HEK293 (cell line): ENCODE results near the gene MLLT3.

Source experiments
- CTCF ChIA-PET: fragments of 350-600 bp; formaldehyde crosslinking; extraction: SDS; loops from one replicate; lab custom pipeline; 2021; ENCODE audit warnings: antibody characterized with exemption; lab: Yijun Ruan, JAX
- POLR2A ChIA-PET: fragments of 300-600 bp; formaldehyde crosslinking; extraction: SDS; loops from one replicate; lab custom pipeline; 2020; ENCODE audit warnings: antibody characterized with exemption, inconsistent platforms; lab: Yijun Ruan, JAX
- H3K27ac ChIP-seq: fragments of 200-500 bp; sonication (Bioruptor generic); 2 replicates; pipeline ENCODE4 v1.5.1; 2014; ENCODE audit warnings: low read depth, low read length, control low read depth, inconsistent platforms; ENCODE audit errors: extremely low read depth
- H3K36me3 ChIP-seq, 2 experiments: fragments of 200-500 bp in 1 of 2; sonication (Bioruptor generic) in 1 of 2; 1 replicate in 1 of 2; 2 replicates in 1 of 2; pipeline ENCODE4 v1.5.1; 2014 to 2017; ENCODE audit warnings: inconsistent platforms in 2 of 2, low read length in 2 of 2; ENCODE audit not compliant: control insufficient read depth in 2 of 2, insufficient read depth in 1 of 2
- H3K4me1 ChIP-seq: fragments of 200-500 bp; sonication (Bioruptor generic); 2 replicates; pipeline ENCODE4 v1.5.1; 2014; ENCODE audit warnings: mild to moderate bottlenecking, low read length, inconsistent platforms; ENCODE audit not compliant: control insufficient read depth, insufficient read depth
- H3K4me3 ChIP-seq: 2 replicates; pipeline ENCODE4 v1.5.1; 2011; ENCODE audit warnings: low read depth, mild to moderate bottlenecking, control low read depth, low read length, moderate library complexity
- H3K9me3 ChIP-seq: fragments of 200-500 bp; sonication (Bioruptor generic); 2 replicates; pipeline ENCODE4 v1.5.1; 2014; ENCODE audit warnings: low read depth, low read length, inconsistent platforms; ENCODE audit not compliant: control insufficient read depth, insufficient read depth
- GLIS1 ChIP-seq: fragments of 450-650 bp; formaldehyde crosslinking; IDR thresholded peaks from 2 replicates; pipeline ENCODE4 v1.5.1; 2016; ENCODE audit warnings: missing biosample characterization, missing genetic modification characterization
- GLIS2 ChIP-seq: fragments of 450-650 bp; formaldehyde crosslinking; IDR thresholded peaks from 2 replicates; pipeline ENCODE4 v1.5.1; 2016; ENCODE audit warnings: missing biosample characterization, missing genetic modification characterization
- OSR2 ChIP-seq: fragments of 450-650 bp; formaldehyde crosslinking; IDR thresholded peaks from 2 replicates; pipeline ENCODE4 v1.5.1; 2016; ENCODE audit warnings: missing biosample characterization, missing genetic modification characterization
- SP2 ChIP-seq: fragments of 450-650 bp; formaldehyde crosslinking; IDR thresholded peaks from 2 replicates; pipeline ENCODE4 v1.5.1; 2016; ENCODE audit warnings: missing biosample characterization, missing genetic modification characterization
- TRIM28 ChIP-seq: IDR thresholded peaks from 2 replicates; pipeline ENCODE4 v1.6.1; 2011; ENCODE audit warnings: low read length, control low read depth, borderline replicate concordance
- WT1 ChIP-seq: fragments of 450-650 bp; formaldehyde crosslinking; IDR thresholded peaks from 2 replicates; pipeline ENCODE4 v1.5.1; 2016; ENCODE audit warnings: missing biosample characterization, missing genetic modification characterization
- ZFHX2 ChIP-seq: fragments of 450-650 bp; formaldehyde crosslinking; conservative IDR thresholded peaks from 2 replicates; pipeline ENCODE4 v1.5.1; 2016; ENCODE audit warnings: missing biosample characterization, missing genetic modification characterization
- ZIC2 ChIP-seq: fragments of 450-650 bp; formaldehyde crosslinking; IDR thresholded peaks from 2 replicates; pipeline ENCODE4 v1.5.1; 2016; ENCODE audit warnings: missing biosample characterization, missing genetic modification characterization
- ZNF239 ChIP-seq: fragments of 450-650 bp; formaldehyde crosslinking; IDR thresholded peaks from 2 replicates; pipeline ENCODE4 v1.5.1; 2016; ENCODE audit warnings: missing biosample characterization, missing genetic modification characterization
- ZNF335 ChIP-seq: fragments of 450-650 bp; formaldehyde crosslinking; conservative IDR thresholded peaks from 2 replicates; pipeline ENCODE4 v1.5.1; 2016; ENCODE audit warnings: missing biosample characterization, missing genetic modification characterization
- ZNF341 ChIP-seq: fragments of 450-650 bp; formaldehyde crosslinking; IDR thresholded peaks from 2 replicates; pipeline ENCODE4; 2016; ENCODE audit warnings: low read depth, missing biosample characterization, missing genetic modification characterization
- ZNF600 ChIP-seq: fragments of 450-650 bp; formaldehyde crosslinking; IDR thresholded peaks from 2 replicates; pipeline ENCODE4 v1.5.1; 2016; ENCODE audit warnings: missing biosample characterization, missing genetic modification characterization
- ZNF776 ChIP-seq: fragments of 450-650 bp; formaldehyde crosslinking; IDR thresholded peaks from 2 replicates; pipeline ENCODE4 v1.5.0; 2017; ENCODE audit warnings: missing biosample characterization, missing genetic modification characterization, borderline replicate concordance
- TF ChIP-seq, protein P1 (sequence below): fragments of 450-650 bp; formaldehyde crosslinking; IDR thresholded peaks from 2 replicates; pipeline ENCODE4 v1.5.0; 2017; ENCODE audit warnings: missing biosample characterization, missing genetic modification characterization, borderline replicate concordance
- TF ChIP-seq, protein P2 (sequence below): fragments of 450-650 bp; formaldehyde crosslinking; IDR thresholded peaks from 2 replicates; pipeline ENCODE4 v1.5.1; 2016; ENCODE audit warnings: missing biosample characterization, missing genetic modification characterization
- TF ChIP-seq, protein P3 (sequence below): fragments of 450-650 bp; formaldehyde crosslinking; IDR thresholded peaks from 2 replicates; pipeline ENCODE4 v1.5.1; 2017; ENCODE audit warnings: missing biosample characterization, missing genetic modification characterization
- TF ChIP-seq, protein P4 (sequence below): fragments of 450-650 bp; formaldehyde crosslinking; optimal IDR thresholded peaks from 2 replicates; pipeline ENCODE3; 2016; ENCODE audit warnings: missing biosample characterization, mild to moderate bottlenecking, missing genetic modification characterization
- TF ChIP-seq, protein P5 (sequence below): fragments of 450-650 bp; formaldehyde crosslinking; IDR thresholded peaks from 2 replicates; pipeline ENCODE4 v1.5.1; 2017; ENCODE audit warnings: missing biosample characterization, missing genetic modification characterization
- TF ChIP-seq, protein P6 (sequence below): fragments of 450-650 bp; formaldehyde crosslinking; IDR thresholded peaks from 2 replicates; pipeline ENCODE4 v1.5.1; 2016; ENCODE audit warnings: missing biosample characterization, missing genetic modification characterization

MLLT3 gene

DNA sequence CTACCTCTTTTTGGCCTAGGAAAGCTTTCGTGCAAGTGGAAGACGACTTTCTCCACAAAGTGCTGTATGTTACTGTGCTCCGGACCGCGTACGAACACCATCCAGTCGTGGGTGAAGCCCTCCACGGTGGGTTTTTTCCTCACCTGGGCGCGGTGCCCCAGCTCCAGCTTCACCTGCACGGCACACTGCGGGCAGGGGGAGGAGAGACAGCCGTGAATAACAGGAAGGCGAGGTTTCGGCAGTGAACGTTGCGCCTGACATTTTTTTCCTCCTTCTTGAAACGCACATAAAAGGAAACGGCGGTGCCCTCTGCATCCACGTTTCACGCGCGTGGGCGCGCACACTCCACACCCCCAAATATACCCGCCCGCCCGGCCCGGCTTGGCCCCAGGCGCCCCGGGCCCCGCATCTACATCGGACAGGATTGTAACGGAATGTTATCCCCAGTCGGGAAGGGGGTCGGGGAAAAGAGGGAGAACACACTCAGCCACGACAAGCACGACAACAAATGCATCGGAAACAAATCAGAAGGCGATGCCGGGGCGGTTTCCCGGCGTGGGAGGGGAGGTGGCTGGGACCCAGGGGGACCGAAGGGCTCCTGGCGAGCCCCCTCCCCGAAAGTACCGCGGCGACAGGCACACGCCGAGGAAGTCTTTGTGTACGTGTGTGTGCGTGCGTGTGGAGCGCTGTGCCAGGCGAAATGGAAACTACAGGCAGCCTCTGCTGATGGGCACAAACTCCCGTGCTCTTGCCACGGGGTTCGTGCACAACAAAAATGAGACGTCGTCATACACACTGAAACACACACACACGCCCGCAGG is 1.4 kb downstream of the MLLT3 start:
- peaks cover 29% of the 10 kb centered on the region for H3K4me1 ChIP-seq
- TF ChIP-seq, protein P1, sequence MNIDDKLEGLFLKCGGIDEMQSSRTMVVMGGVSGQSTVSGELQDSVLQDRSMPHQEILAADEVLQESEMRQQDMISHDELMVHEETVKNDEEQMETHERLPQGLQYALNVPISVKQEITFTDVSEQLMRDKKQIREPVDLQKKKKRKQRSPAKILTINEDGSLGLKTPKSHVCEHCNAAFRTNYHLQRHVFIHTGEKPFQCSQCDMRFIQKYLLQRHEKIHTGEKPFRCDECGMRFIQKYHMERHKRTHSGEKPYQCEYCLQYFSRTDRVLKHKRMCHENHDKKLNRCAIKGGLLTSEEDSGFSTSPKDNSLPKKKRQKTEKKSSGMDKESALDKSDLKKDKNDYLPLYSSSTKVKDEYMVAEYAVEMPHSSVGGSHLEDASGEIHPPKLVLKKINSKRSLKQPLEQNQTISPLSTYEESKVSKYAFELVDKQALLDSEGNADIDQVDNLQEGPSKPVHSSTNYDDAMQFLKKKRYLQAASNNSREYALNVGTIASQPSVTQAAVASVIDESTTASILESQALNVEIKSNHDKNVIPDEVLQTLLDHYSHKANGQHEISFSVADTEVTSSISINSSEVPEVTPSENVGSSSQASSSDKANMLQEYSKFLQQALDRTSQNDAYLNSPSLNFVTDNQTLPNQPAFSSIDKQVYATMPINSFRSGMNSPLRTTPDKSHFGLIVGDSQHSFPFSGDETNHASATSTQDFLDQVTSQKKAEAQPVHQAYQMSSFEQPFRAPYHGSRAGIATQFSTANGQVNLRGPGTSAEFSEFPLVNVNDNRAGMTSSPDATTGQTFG = no peak
- TF ChIP-seq, protein P2, sequence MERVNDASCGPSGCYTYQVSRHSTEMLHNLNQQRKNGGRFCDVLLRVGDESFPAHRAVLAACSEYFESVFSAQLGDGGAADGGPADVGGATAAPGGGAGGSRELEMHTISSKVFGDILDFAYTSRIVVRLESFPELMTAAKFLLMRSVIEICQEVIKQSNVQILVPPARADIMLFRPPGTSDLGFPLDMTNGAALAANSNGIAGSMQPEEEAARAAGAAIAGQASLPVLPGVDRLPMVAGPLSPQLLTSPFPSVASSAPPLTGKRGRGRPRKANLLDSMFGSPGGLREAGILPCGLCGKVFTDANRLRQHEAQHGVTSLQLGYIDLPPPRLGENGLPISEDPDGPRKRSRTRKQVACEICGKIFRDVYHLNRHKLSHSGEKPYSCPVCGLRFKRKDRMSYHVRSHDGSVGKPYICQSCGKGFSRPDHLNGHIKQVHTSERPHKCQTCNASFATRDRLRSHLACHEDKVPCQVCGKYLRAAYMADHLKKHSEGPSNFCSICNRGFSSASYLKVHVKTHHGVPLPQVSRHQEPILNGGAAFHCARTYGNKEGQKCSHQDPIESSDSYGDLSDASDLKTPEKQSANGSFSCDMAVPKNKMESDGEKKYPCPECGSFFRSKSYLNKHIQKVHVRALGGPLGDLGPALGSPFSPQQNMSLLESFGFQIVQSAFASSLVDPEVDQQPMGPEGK (tag by site-specific recombination) = peak; percentile 51
- TF ChIP-seq ZNF600 (tag by site-specific recombination) = peak; percentile 19; the same call in 1 of the 2 replicates
- peak; percentile 20 for TF ChIP-seq GLIS1 (tag by site-specific recombination)
- TF ChIP-seq ZNF335 (tag by site-specific recombination) = peak; percentile 73
- peak; percentile 43; the same call in 1 of the 2 replicates for TF ChIP-seq GLIS2
- TF ChIP-seq, protein P3, sequence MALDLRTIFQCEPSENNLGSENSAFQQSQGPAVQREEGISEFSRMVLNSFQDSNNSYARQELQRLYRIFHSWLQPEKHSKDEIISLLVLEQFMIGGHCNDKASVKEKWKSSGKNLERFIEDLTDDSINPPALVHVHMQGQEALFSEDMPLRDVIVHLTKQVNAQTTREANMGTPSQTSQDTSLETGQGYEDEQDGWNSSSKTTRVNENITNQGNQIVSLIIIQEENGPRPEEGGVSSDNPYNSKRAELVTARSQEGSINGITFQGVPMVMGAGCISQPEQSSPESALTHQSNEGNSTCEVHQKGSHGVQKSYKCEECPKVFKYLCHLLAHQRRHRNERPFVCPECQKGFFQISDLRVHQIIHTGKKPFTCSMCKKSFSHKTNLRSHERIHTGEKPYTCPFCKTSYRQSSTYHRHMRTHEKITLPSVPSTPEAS (tag by site-specific recombination) = peak; percentile 50; the same call in 1 of the 2 replicates
- peak; percentile 78 for TF ChIP-seq ZNF341
- TF ChIP-seq, protein P4, sequence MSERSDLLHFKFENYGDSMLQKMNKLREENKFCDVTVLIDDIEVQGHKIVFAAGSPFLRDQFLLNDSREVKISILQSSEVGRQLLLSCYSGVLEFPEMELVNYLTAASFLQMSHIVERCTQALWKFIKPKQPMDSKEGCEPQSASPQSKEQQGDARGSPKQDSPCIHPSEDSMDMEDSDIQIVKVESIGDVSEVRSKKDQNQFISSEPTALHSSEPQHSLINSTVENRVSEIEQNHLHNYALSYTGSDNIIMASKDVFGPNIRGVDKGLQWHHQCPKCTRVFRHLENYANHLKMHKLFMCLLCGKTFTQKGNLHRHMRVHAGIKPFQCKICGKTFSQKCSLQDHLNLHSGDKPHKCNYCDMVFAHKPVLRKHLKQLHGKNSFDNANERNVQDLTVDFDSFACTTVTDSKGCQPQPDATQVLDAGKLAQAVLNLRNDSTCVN (tag by site-specific recombination) = peak; percentile 3
- TF ChIP-seq ZNF239 = no peak
- peak; percentile 46; the same call in 1 of the 2 replicates for TF ChIP-seq ZFHX2 (tag by site-specific recombination)
- no peak for TF ChIP-seq ZIC2 (tag by site-specific recombination)
- no peak for TF ChIP-seq ZNF776
- TF ChIP-seq, all 188 proteins: peak for 9
- Histone ChIP-seq H3K27ac (peak overlapping the region; percentile 99), H3K4me3 (peak overlapping the region; percentile 86), H3K36me3 (no peaks in the 10 kb centered on the region), H3K9me3 (no peaks in the 10 kb centered on the region)
- POLR2A ChIA-PET = interaction anchor here (0.7 to 2.2 kb wide), 4 partner anchors 15 to 296 kb away, joined by 3 to 12 read pairs (median 4); no protein-coding TSS in a partner anchor
- CTCF ChIA-PET = interaction anchor here (0.6 to 2.0 kb wide), 4 partner anchors 8 to 94 kb away, joined by 3 to 8 read pairs (median 4); no protein-coding TSS in a partner anchor

DNA sequence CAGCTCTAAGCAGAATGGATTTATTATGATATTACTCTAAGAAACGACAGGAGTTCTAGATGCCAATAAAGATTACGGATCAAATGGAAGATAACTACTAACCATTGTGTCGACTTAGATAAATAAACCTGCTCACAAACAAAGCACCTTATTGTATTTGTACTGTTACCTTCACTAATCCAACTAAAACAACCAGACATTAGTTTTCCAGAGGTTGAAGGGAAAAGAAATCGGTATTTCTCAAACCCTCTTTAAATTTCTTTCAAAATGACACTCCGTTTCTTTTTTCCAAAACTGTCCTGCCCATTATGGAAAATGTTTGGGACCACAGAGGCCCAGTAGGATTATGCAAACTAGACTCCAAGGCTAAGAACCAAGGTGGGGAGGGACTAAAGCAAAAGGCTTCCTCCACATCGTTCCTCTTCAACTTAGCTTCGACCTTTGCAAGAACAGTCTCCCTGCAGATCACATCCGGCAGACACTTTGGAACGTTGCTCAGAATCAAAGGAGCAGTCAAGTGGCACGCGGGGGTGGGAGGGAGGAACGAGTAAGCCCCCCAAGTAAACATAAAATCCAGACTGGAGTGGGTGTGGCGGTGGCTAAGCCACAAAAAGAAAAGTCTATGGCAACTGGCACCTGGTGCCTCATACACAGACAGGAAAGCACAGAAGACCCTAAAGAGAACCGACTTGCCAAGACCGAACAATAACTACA is 2.7 kb downstream of the MLLT3 start:
- Histone ChIP-seq H3K36me3 (no peaks in the 10 kb centered on the region; a peak in 1 of 3 replicates), H3K27ac (peak overlapping the region; percentile 99), H3K9me3 (no peaks in the 10 kb centered on the region), H3K4me3 (peak overlapping the region; percentile 86), H3K4me1 (peaks cover 29% of the 10 kb centered on the region)
- ChIA-PET POLR2A (interaction anchor here (1.8 kb wide), 1 partner anchor 14 kb away, joined by 6 read pairs; no protein-coding TSS in a partner anchor), CTCF (interaction anchor here (0.6 kb wide), 3 partner anchors 11 to 748 kb away, joined by 3 read pairs; no protein-coding TSS in a partner anchor)
- TF ChIP-seq, protein P5, sequence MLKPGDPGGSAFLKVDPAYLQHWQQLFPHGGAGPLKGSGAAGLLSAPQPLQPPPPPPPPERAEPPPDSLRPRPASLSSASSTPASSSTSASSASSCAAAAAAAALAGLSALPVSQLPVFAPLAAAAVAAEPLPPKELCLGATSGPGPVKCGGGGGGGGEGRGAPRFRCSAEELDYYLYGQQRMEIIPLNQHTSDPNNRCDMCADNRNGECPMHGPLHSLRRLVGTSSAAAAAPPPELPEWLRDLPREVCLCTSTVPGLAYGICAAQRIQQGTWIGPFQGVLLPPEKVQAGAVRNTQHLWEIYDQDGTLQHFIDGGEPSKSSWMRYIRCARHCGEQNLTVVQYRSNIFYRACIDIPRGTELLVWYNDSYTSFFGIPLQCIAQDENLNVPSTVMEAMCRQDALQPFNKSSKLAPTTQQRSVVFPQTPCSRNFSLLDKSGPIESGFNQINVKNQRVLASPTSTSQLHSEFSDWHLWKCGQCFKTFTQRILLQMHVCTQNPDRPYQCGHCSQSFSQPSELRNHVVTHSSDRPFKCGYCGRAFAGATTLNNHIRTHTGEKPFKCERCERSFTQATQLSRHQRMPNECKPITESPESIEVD (tag by site-specific recombination) = peak; percentile 79
- TF ChIP-seq, protein P6, sequence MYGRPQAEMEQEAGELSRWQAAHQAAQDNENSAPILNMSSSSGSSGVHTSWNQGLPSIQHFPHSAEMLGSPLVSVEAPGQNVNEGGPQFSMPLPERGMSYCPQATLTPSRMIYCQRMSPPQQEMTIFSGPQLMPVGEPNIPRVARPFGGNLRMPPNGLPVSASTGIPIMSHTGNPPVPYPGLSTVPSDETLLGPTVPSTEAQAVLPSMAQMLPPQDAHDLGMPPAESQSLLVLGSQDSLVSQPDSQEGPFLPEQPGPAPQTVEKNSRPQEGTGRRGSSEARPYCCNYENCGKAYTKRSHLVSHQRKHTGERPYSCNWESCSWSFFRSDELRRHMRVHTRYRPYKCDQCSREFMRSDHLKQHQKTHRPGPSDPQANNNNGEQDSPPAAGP (tag by site-specific recombination) = no peak
- 0 out of 2 replicates have a peak, but pooled peaks have one; percentile 23 for TF ChIP-seq TRIM28
- TF ChIP-seq, protein P2 (tag by site-specific recombination) = peak; percentile 91
- TF ChIP-seq OSR2 = no peak
- peak; percentile 38 for TF ChIP-seq SP2
- TF ChIP-seq ZNF600 (tag by site-specific recombination) = peak; percentile 88
- TF ChIP-seq WT1 (tag by site-specific recombination) = no peak
